Stromal cell of bone marrow (primary cell): ENCODE results near the gene SPATA9.
A peak's percentile ranks its signal among the peaks of the same experiment; 100 is the strongest.

Source experiments
- DNase-seq: peaks from one replicate; pipeline ENCODE4 v3.0.0-alpha.2; 2012; ENCODE audit warnings: low read depth

SPATA9 gene

DNA sequence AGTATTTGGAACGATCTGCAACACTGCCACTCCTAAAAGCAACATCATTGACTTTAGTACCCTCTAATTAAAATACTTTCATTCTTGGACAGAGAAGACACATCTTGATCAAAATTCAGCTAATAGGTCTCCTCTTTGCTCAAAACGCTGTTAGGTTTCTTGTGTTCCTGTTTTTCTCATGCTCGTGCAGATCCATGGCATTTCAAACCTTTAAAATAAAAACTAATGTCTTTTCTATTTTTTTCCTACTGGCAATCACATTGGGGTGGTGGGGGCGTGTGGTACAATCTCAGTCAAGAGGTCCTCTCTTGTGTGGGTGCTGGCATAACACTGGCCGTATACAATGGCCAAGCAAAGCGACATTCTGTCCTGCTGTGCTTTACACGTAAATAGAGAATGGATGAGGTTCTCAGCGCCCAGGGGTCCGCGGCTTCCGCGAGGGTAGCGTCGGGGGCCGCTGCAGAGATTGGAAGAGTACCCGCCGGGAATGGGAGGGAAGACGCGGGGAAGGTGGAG lies 63.2 kb downstream of the SPATA9 start:
- DNase-seq, result no peak

DNA sequence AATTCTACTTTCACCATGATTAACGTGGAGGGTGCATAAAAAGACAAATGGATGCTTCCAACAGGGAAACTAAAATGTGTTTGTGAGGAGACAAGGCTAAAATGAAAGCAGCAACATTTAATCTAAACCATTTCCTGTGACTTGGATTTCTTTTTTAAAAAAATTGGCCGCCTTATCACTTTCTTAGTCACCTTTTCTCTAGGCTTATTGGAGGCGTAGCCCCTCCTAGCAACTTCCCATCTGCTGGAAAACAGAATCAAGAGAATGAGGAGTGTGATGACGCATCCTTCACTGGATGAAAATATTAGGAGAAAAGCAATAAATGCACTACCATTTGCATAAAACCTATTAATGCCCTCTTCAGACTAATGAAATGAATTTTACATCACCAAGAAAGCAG lies 63.7 kb downstream of the SPATA9 start:
- peak; percentile 23 for DNase-seq

DNA sequence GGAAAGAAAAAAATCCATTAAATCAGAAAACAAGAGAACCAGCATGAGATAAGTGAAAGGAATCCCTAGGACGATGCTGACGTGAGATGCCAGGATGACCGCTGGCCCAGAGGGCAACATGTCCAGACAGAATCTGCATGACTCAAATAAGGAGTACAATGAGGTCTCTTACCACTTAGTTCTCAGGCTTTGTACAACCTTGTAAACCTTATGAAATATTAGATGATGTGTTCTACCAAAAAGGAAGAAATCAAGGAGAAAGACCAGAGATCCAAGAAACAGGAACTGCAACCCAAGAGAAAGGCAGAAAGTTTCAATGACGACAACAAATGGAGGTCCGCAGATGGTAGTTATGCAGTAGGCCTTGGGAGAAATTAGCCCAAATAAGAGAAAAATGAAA lies 65.7 kb downstream of the SPATA9 start:
- DNase-seq, result no peak

DNA sequence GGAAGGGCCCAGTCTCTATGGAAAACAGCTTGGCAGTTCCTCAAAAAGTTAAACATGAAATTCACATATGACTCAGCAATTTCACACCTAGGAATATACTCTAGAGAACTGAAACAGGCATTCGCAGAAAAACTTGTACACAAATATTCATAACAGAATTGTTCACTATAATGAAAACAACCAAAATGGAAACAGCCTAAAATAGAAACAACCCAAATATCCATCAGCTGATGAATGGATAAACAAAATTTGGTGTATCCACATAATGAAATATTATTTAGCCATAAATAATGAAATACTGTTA lies 67.7 kb downstream of the SPATA9 start:
- DNase-seq, result no peak

DNA sequence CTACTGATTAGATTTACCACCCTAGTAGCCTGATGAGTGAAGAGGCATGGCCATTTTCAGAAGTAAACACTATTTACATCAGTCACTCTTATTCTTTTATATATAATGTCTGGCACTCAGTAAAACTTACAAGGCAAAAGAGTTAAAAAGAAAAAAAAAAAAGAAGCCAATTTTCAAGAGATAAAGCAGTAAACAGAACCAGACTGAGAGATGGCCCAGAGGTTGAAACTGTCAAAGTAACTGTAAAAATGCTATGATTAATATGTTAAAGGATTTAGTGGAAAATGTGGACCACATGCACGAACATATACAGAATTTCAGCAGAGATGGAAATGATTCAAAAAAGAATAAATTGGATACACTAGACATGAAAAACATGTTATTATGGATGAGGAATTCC lies 69.3 kb downstream of the SPATA9 start:
- no peak for DNase-seq

DNA sequence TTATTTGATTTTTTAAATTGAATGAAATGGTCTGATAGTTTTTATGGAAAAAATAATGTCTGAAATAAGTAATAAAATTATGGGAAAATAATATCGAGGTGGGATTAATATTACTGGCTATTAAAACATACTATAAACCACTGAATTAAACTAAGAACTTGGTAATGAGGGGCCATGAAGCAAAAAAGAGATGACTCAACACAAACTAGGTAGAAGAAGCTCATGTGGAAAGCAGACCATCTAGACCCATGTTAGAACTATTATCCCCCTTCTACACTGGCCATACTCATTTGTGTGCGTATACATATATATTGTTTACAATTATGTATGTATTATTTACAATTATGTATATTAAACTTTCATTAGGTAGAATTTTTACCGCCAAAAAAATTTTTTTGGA lies 71.4 kb downstream of the SPATA9 start:
- DNase-seq, result no peak

DNA sequence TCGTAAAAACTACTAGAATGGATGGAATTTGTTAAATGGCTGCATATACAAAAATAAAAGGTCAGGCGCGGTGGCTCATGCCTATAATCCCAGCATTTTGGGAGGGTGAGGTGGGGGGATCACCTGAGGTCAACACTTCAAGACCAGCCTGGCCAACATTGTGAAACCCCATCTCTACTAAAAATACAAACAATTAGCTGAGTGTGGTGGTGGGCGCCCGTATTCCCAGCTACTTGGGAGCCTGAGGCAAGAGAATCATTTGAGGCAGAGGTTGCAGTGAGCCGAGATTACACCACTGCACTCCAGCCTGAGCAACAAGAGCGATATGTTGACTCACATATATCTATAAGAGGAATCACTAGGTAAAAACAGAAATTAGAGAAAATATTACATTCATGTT lies 72.2 kb downstream of the SPATA9 start:
- no peak for DNase-seq

DNA sequence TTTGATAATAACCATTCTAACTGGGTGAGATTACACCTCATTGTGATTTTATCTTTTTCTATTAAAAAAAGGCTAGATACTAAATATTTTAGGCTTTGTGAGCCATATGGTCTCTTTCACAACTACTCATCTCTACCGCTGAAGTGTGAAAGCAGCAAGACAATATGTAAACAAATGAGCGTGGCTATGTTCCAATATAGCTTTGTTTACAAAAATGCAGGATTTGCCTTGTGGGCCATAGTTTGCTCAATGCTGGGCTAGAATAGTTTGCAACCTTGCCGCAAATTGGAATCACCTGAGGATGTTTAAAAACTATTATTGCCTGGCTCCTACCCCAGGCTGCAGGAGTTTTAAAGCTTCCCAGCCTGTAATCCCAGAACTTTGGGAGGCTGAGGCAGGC lies 73.1 kb downstream of the SPATA9 start:
- DNase-seq, result no peak
